Mucosa of descending colon (tissue), 3 donors: ENCODE results near the gene EHMT1. TPM values are rescaled to one million over a fixed set of nuclear protein-coding genes. Genes with fewer than 3 reads are reported as not detected.
"Not testable (repeated sequence)": the region's sequence is repeated elsewhere in the genome, so short reads cannot be mapped to it uniquely, and the experiment has no call there.

Experiments
- ATAC-seq: fragments of 200-7000 bp; cut with Tn5 transposase; one replicate; pipeline ENCODE4 v1.9.1; 2020; ENCODE audit warnings: mild to moderate bottlenecking, moderate library complexity
- DNase-seq, 3 donors: peaks; one replicate each; pipeline ENCODE4 v3.0.0-alpha.2; 2020
- H3K36me3 ChIP-seq: fragments of 200-600 bp; one replicate; pipeline ENCODE4 v1.8.0; 2021; ENCODE audit warnings: low read depth, mild to moderate bottlenecking
- H3K4me1 ChIP-seq: fragments of 200-600 bp; one replicate; pipeline ENCODE4 v1.8.0; 2021; ENCODE audit warnings: low read depth, mild to moderate bottlenecking
- H3K4me3 ChIP-seq: fragments of 200-600 bp; one replicate; pipeline ENCODE4 v1.8.0; 2021; ENCODE audit warnings: mild to moderate bottlenecking
- H3K9me3 ChIP-seq: fragments of 200-600 bp; one replicate; pipeline ENCODE4 v1.8.0; 2021; ENCODE audit warnings: mild to moderate bottlenecking
- CTCF ChIP-seq: fragments of 200-600 bp; IDR thresholded peaks from one replicate; pipeline ENCODE4 v1.8.0; 2022; ENCODE audit warnings: antibody characterized with exemption, mild to moderate bottlenecking
- intact Hi-C, 2 donors: fragments of 100-400 bp; cut with DNase I in 1 of 2; cut with micrococcal nuclease in 1 of 2; formaldehyde crosslinking; loops; one replicate each; pipeline versions ENCODE4 v1.11.0 to v1.11.1; 2022; cut with DNase I, micrococcal nuclease
- total RNA-seq, 3 donors: library from RNA; stranded (reverse); fragmentation: NEBNext Ultra II Directional in 2 of 3; extraction: Animal tissue kit (Norgen Biotek cat#: 25700) in 2 of 3; gene quantifications; one replicate each; pipeline versions ENCODE4 v1.2.1 to v1.2.4, GENCODE V29; 2021 to 2023
- donor health status: DM: no; HTN: no; CAD: no; lungs with moderate emphysema.
- donor health status: DM: no; HTN: no; CAD: no.
- donor health status: DM: no; HTN: yes; CAD: no.

EHMT1 gene
- total RNA-seq, 3 donors from 2014 or later: 78.4 to 90.8 (median 83.3) TPM

- no peaks in the 10 kb centered on the region for H3K36me3 ChIP-seq
- peaks cover 4% of the 10 kb centered on the region for H3K4me1 ChIP-seq
- ATAC-seq: no peak
- no peak overlapping the region for H3K4me3 ChIP-seq
- TF ChIP-seq CTCF: no peak
- intact Hi-C loops: no loop called here
- no peak for DNase-seq
- H3K9me3 ChIP-seq: no peaks in the 10 kb centered on the region
Observed at GRCh38 chr9:137876269-137876668, 257.5 kb downstream of the EHMT1 start.

- peaks cover 4% of the 10 kb centered on the region for H3K4me1 ChIP-seq
- H3K9me3 ChIP-seq: no peaks in the 10 kb centered on the region
- ATAC-seq (no peak), DNase-seq (peak in 1 of 3 donors; percentile 43)
- no peaks in the 10 kb centered on the region for H3K36me3 ChIP-seq
- no peak for TF ChIP-seq CTCF
- intact Hi-C loops: no loop called here
- H3K4me3 ChIP-seq: no peak overlapping the region
Observed at GRCh38 chr9:137876781-137877386, 258.1 kb downstream of the EHMT1 start.

- DNase-seq, H3K4me3 ChIP-seq, H3K36me3 ChIP-seq, H3K9me3 ChIP-seq, intact Hi-C loops, ATAC-seq, H3K4me1 ChIP-seq: not testable (repeated sequence)
Observed at GRCh38 chr9:137877506-137878122, 258.8 kb downstream of the EHMT1 start, which contains the start of gene CACNA1B. TSS of gene CACNA1B (plus strand) at chr9:137877782. CDS start at chr9:137877934, 152 bp downstream.

GRCh38 chr9:137878146-137878941 lies 259.5 kb downstream of the EHMT1 start:
- H3K9me3 ChIP-seq: no peaks in the 10 kb centered on the region
- TF ChIP-seq CTCF: no peak
- H3K4me1 ChIP-seq: peaks cover 4% of the 10 kb centered on the region
- peak in 2 of 3 donors; percentile 15 to 33 for DNase-seq
- peak; percentile 57 for ATAC-seq
- H3K4me3 ChIP-seq: no peak overlapping the region
- intact Hi-C loops: no loop called here
- no peaks in the 10 kb centered on the region for H3K36me3 ChIP-seq

- DNase-seq (no peak), ATAC-seq (no peak)
- H3K4me1 ChIP-seq: peaks cover 4% of the 10 kb centered on the region
- no peaks in the 10 kb centered on the region for H3K36me3 ChIP-seq
- no peaks in the 10 kb centered on the region for H3K9me3 ChIP-seq
- no peak overlapping the region for H3K4me3 ChIP-seq
- intact Hi-C loops: no loop called here
- no peak for TF ChIP-seq CTCF
Observed at GRCh38 chr9:137879052-137879451, 260.2 kb downstream of the EHMT1 start.
